GM19452 (cell line): ENCODE results near the gene NTM.

Experiments used
- ATAC-seq: cut with Tn5 transposase; IDR thresholded peaks from one replicate; pipeline ENCODE4 v1.9.1; 2021; ENCODE audit not compliant: unreplicated experiment

The NTM gene

DNA sequence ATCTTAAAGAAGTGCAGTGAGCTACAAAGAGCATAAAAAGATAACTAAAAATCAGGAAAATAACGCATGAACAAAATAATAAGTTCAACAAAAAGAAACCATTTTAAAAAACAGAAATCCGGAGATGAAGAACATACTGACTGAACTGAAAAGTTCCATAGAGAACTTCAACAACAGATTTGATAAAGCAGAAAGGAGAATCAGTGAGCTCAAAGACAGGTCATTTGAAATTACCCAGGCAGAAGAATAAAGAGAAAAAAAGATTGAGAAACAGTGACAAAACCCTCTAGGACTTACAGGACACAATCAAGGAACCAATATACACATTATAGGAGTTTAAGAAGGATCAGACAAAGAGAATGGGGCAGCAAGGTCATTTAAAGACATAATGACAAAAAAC lies 334.3 kb downstream of the NTM start:
- no peak for ATAC-seq

DNA sequence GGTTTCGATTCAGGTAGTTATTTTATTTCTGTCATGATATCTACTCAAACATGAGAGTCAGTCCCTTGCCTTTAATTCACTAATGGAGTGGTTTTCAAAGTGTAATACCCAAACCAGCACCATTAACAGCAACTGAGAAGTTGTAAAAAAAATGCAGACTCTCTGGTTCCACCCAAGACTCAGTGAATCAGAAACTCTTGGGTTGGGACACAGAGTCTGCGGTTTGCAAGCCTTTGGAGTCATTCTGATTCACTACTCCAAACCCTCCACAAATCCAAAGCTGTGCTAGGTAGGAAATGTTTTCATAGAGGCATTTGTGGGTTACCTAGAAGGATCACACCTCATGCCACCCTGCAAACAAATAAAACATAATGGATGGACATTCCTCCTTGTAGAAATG lies 340.1 kb downstream of the NTM start:
- ATAC-seq, result no peak

DNA sequence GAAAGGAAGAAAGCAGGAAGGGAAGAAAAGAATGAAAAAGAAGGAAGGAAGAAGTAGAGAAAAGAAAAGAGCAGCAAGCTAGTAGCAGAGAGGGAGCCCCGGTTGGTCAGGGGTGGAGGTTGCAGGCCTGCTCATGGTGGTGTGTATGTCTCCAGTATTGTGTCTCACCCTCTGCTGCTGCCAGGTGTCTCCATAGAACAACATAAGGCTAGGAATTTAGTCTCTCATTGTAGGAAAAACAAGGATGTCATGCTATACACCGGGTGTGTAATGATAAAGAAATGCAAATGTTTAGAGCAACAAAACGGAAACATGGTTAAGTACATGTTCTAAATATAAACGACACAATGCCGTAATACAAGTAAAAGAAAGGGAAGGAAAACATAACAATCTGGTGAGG lies 342.5 kb downstream of the NTM start:
- no peak for ATAC-seq

DNA sequence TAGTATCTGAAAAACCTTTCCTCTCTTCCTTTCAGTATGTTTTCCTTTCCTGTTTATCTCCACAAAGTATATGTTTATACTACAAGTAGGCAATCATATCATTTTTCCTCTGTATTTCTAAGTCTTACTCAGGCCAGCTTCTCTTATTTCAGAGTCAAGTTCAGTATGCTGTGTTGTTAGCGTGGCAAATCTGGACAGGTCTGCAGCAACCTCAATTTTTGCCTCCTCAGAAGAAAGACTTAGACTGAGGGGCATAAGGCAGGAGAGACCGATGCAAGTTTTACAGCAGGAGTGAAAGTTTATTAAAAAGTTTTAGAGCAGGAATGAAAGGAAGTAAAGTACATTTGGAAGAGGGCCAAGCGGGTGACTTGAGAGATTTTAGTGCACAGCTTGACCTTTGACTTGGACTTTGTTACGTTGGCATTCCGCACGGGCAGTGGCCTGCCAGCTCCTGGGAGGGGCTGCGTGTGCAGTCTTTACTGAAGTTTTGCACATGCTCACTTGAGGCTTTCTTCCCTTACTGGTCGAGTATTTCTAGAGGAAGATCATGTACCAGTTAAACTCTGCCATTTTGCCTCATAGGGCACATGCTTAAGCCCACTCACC lies 343.2 kb downstream of the NTM start:
- ATAC-seq, result no peak

DNA sequence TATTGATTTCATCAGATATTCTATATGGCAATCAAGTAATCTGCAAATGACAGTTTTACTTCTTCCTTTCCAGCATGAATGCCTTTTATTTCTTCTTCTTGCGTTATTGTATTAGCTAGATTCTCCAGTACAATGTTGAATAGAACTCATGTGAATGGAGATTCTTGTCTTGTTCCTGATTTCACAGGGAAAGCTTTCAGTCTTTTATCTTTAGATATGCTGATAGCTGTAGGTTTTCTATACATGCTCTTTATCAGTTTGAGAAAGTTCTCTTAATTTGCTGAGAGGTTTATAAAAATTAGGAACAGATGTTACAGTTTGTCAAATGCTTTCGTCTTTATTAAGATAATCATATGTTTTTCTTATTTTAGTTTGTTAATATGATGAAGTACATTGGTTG lies 347.2 kb downstream of the NTM start:
- ATAC-seq, result no peak

DNA sequence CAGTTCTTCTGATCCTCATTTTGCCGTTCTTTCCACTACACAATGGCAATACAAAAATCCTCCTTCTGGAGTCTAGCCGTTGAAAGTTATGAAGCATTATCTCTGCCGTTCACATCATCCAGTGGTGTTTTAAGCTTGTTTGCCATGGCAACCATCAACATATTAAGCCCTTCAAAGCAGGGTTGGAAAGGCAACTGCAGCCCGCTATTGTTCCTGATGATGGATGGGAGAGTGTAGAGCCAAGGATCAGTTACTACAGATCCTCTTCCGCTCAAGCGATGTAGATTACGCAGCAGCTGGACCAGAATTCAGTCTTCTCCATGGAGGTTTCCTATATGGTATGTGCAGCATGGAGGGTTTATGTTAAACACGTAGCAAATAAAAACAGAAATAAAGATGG lies 352.7 kb downstream of the NTM start:
- ATAC-seq, result no peak

DNA sequence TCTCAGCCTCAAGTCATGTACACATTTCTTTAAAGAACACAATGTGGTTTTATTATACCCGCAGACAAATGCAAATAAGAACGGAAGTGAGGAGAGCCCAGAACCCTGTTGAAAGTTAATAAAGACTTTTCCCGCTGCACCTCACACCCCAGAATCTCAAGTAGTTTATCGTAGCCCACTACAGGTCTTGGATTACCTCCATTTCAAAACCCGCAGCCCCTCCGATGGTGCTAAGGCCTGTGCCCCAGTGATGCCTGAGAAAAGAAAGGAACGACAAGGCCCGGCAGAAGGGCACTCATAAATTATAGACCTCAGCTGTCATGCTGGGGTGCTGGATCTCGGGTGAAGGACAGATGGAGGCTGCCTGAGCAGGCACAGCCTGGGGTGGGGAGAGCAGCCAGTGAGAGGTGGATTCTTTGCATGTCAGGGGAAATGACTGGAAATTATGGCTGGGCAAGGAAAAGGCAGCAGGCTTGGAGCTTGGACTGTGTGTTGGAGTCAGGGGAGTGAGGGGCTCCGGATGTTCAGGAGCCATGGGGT lies 354.1 kb downstream of the NTM start:
- ATAC-seq, result no peak

DNA sequence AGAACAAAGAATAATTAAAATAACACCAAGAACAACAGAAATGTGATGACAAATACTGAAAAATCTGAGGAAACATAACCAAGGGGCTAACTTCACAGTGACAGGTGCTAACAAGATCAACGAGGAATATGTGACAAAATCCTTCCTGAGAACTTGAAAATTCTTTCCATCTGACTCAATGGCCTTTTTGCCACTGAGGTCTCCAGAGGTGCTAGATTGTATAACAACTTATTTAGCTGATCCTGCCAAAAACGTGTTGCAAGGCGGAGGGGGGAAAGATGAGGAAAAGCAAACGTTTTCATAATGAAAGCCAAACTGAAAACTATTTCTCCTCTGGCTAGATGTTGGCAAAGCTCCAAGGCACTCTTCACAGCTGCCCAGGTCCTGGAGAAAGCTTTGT lies 364.5 kb downstream of the NTM start:
- no peak for ATAC-seq

DNA sequence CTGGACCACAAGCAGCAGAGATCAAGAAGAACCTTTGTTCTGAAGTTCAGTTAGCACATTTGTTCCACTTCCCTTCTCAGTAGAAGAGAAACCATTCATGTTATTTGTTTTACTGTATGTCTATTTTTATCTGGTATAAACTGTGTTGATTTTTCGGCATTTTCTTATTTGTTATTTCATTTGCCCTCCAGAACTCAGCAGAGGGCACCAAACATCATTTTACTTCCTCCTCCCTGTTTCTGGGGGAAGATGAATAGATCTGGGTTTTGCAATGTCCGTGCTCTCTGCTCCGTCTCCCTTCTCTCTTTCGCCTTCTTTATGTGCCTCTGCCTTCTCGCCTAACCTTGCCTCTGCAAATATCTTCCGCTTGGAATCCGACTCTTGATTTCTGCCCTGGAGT lies 366.9 kb downstream of the NTM start:
- ATAC-seq, result no peak

DNA sequence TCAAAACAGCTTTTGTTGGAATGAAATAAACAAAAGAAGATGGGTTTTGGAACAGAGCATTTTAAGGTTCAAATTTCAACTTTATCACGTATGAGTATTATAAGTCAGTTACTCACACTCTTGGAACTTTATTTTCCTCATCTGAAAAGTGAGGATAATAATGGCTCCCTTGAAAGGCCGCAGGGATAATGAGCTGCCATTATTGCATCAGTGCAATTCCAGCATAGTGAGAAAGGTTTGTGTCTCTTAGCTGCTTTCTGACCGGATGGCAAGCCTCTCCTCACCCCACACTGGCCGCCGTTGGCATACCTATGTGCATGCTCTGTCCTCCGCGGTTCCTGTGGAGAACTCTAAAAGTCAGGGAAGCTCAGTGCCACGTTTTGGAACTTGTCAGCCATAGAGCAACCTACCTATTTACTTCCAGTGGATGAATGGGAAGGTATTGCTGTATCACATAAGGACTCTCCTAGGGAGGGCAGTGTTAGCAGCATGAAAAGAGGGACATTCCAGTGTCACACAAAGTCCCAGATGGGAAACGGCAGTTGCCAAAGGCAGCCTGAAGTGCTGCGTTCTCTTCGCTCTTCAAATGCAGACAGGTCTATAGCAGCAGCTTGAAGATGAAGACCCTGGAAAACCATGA lies 368.9 kb downstream of the NTM start:
- no peak for ATAC-seq

DNA sequence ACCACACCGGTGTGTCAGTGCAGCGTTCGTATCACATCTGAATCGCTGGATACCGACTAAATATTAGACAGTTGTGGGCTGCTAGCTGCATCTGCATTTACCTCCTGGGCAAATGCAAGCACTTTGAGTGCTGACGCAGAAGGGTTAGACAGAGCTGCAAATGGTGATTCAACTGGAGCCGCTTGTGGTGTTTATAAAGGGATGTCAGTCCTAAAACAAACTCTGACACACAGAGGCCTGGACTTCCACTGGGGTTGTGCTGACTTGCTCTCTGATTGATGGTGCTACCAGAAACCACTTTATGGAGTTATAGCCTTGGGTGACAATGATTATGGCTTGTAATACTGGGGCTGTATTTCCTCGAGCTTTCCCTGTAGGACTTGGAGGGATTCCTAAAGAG lies 374.4 kb downstream of the NTM start:
- ATAC-seq, result no peak

DNA sequence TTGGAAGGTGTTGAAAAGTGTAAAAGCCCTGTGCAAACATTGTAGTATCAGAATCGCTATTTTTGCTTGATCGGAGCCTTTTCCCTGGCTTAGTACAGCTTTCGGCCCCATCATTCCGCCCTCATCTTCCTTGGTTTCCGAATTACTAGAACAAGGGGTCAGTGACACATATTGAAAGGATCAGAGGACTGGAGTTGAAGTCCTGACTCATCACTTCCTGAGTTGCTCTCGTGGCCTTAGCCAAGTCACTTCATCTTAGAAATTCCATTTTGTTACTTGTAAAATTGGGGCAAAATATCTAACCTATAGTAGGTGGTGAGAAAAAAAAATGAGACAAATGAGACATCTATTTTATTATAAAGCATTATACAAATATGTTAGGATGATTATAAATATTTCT lies 375.0 kb downstream of the NTM start:
- no peak for ATAC-seq

DNA sequence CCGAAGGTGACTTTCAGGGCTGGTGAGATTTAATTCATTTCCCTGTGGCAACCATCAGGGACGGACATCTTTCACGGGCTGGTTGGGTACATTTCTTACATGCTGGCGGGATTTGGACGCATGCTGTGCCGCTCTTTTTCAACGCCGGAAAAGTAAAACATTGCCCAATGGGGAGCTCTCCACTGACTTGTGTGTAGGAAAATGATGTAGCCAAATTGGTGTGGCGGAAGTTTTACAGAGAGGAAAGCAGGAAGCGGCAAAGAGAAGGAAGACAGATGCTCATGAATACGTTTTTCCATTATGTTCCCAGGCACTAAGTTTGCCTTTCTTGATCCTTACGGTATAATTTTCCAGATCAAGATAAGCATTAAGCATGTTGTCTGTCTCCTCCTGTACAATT lies 375.8 kb downstream of the NTM start:
- ATAC-seq, result no peak

DNA sequence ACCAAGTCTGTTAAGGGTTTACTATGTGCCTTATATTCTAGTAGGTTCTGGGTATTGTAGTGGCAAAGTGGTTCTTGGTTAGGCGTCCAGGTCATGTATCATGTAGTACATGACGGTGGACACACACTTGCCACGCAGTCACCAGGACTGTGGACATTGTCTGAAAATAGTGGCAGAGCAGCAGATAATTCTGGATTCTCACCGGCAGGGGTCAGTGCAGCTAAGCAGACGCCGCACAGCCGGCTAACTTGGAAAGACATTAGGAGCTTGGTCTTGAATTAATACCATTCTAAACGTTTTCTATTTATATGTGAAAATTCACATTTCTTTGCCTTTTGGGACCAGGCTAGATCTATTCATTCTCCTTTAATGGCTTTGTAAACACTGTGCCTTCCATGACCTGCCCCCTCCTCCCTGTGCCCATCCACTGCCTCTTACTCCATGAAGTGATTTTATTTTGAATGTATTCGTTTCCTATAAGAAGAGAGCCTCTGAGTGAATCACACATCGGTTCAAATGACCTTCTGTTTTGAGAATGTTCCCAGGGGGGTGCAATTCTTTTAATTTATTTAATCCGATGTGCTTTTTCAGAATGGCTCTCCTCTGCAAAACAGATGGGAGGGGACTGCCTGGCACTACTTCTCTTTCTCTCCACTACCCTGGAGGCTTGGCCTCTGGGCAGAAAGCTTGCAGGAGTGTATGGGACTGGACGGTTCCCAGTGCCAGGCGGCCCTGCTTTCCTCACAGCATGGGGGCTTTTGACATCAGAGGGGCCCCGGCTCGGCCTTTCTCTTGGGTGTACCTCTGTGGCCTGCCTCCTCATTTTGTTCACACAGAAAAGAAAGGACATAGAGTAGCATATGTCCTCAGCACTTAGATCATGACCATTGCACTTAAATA lies 378.0 kb downstream of the NTM start:
- peak; percentile 83 for ATAC-seq

DNA sequence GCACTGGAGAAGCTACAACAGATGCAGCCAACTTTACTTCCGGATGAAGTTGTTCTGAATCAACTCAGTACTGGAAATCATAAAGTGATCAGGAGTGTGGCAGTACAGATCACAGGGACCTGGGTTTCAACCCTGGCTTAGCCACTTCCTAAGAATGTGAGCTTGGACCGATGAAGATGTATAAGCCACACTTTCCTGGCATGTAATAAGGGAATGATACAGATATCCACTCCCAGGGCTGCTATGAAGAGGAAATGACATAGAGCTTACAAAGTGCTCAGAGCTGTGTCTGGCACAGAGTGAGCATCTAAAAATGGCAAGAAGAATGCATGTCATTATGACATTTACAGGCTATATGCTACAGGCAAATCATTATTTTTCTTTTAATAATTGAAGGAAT lies 378.7 kb downstream of the NTM start:
- ATAC-seq, result no peak

DNA sequence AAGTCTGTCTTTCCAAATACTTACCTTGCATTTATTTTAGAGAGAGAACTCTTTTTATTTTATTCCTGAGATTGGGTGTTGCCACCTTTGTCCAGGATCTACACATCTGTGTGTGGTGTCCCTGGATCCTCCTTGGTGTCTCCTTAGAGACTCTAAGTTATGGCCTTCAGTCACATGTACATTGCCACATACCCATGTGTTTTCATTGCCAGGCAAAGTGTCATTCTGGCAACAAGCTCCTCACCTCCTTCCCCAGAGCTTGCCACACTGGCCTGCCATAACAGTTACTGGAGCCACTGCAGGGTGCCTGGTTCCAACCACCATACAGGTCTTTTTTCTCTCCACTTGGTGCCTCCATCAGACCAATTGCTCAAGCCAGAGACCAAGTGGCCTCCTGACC lies 379.7 kb downstream of the NTM start:
- ATAC-seq, result no peak

DNA sequence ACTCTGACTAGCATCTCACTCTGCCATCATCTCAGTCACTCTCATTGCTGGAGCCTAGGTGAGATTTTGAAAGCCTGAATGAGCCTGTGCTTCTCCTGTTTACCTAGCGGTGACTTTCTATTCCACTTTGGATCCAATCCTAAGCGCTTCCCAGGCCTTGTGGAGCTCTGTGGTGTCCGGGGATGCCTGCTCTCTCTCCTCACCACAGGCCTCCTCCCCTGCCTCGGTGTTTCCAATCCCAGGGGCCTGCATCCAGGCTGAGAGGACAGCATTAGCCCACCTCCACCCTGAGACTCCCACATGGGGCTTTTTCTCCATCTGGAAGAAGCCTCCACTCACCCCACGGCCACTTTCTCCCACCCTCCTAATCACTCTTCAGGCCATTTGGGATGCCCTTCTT lies 380.3 kb downstream of the NTM start:
- no peak for ATAC-seq

DNA sequence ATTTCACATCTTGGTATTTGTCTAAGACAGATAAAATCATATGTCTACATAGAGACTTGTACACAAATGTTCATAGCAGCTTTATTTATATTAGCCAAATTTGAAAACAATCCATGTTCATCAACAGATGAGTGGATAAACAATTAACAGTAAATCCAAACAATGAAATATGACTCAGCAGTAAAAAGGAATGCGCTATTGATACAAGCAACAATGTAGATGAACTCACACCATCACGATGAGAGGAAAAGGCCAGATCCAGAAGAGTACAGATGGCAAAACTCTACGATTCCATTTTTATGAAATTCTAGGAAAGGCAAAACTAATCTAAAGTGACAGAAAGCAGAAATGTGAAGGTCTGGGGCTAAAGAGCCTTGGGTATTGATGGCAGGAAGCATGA lies 384.3 kb downstream of the NTM start:
- no peak for ATAC-seq

DNA sequence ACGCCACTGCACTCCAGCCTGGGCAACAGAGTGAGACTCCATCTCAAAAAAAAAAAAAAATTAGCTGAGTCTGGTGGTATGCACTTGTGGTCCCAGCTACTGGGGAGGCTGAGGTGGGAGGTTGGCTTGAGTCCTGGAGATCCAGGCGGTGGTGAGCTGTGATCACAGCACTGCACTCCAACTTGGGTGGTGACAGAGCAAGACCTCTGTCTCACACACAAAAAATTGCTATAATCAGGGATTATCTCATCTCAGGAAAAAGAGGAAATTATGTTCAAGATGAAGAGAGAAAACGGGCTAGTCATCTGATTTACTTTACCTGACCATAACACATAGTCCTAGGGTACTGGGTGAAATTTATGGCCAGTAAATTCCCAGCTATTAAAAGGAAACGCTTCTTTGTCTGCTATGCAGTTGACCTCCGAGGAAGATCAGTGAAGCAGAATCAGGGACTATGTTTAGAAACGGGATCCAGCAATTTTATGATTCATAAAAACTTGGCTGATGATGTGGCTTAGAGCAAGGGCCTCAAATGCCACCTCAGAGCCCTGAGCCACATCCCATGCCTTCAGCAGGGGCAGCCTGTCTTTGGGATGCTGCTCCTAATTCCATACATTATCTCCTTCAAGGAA lies 386.2 kb downstream of the NTM start:
- ATAC-seq, result no peak

DNA sequence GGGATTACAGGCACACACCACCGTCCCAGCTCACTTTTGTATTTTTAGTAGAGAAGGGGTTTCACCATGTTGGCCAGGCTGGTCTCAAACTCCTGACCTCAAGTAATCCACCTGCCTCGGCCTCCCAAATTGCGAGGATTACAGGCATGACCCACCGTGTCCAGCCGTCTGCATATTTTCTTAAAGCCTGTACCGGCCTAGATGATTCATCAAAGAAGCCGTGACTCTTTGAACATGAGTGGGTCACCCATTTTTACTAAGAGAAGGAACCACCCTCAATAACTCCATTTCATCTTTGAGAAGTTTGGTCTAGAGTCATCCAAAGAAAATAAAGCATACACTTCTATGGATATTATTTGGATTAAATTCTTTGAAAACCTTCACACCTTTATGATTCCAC lies 388.3 kb downstream of the NTM start:
- ATAC-seq, result no peak

DNA sequence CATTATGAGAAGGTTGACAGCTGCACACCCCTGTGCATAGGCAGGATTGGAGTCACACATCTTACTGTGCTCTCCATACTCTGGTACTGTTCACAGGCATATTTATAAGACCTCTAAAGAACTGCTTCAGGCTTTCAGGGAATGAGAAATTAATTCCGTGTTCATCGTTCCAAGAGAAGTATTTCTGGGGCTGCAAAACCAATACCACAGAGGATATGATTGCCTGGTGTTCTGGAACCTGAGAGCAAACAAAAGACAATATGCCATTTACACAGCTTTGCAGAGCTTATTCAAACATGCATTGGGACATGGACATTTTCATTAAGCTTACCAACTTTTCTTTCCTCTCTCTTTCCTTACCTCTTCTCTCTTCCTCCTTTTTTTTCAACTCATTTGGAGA lies 388.7 kb downstream of the NTM start:
- no peak for ATAC-seq
